Measurements from ENCODE around the gene GRIN2D.

The GRIN2D gene

DNA sequence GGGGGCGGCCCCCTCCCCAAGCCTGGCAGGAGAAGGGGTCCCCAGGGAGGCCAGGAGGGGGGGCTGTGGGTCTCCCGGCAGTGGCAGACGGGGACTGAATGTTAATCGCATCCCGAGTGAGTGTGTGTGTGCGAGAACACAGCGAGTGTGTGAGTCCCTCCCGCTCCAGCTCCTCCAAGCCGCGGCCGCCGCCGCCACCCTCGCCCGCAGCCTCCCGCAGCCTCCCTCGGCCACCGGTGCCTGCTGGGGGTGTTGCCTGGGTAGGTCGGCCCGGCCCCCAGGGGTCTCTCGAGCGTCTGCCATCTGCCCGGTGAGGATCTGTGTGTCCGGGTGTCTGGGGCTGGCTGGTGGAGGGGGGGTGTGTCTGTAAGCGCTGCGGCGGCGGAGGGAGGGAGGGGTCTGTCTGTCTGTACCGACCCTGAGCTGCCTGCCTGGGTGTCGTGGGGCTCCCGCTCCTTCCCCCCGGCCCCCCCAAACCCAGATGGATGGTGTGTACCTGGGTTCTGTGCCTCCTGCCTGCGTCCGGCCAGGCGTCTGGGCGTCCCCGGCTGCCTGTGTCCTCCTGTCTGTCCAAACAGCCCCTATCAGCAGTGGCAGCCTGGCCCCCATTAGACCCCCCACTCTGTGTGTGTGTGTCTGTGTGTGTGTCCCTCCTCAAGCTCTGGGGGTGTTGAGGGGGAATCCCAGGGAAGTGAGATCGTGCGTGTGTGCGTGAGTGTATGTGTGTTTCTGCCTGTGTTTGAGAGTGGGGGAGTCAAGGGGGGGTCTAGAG lies at the start of gene GRIN2D:
GRIN2D (plus strand) TSS at position 110 of the 772 bp plus-strand sequence. CDS start 4,725 bp downstream, outside the sequence.
- H3K4me1 Mint-ChIP-seq, result peaks cover 49% of the 10 kb centered on the region
- H3K27ac Mint-ChIP-seq, result peak within 1 kb of the TSS; percentile 46
- H3K9me3 Mint-ChIP-seq, result no peaks in the 10 kb centered on the region
- H3K27me3 Mint-ChIP-seq, result peaks cover 18% of the 10 kb centered on the region
- peaks cover under 1% of the 10 kb centered on the region for H3K36me3 Mint-ChIP-seq
- H3K4me3 Mint-ChIP-seq, result peak within 1 kb of the TSS; percentile 47

DNA sequence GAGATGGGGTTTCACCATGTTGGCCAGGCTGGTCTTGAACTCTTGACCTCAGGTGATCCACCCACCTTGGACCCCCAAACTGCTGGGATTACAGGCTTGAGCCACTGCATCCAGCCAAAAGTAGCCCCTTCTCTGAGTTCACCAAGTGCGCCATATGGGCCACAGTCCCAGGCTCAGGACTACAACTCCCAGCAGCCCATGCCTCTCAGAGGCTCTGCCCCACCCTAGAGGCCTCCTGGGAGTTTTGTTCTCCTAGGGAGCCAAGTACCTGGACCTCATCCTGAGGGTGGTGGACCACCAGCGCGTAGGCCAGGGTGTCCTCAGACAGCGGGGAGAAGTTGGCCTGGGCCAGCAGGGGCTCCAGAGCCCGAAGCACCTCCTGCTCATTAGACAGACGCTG lies 48.6 kb upstream of the GRIN2D start:
- Mint-ChIP-seq H3K27ac (no peak overlapping the region), H3K4me1 (no peaks in the 10 kb centered on the region), H3K36me3 (peaks cover 3% of the 10 kb centered on the region), H3K27me3 (no peaks in the 10 kb centered on the region), H3K4me3 (no peak overlapping the region), H3K9me3 (no peaks in the 10 kb centered on the region)

DNA sequence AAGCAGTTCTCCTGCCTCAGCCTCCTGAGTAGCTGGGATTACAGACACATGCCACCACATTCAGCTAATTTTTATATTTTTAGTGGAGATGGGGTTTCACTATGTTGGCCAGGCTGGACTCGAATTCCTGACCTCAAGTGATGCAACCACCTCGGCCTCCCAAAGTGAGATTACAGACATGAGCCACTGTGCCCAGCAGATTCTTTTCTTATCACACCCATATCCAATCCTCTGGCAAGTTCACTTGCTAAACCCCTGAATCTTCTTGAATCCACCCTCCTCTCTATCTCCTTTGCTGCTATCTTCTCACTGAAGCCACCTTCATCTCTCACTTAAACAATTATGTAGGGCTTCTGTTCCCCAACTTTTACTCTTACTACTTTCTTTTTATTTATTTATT lies 47.3 kb upstream of the GRIN2D start:
- Mint-ChIP-seq H3K27ac (no peak overlapping the region), H3K36me3 (peaks cover 3% of the 10 kb centered on the region), H3K9me3 (no peaks in the 10 kb centered on the region), H3K27me3 (no peaks in the 10 kb centered on the region), H3K4me3 (no peak overlapping the region), H3K4me1 (peaks cover 2% of the 10 kb centered on the region)

DNA sequence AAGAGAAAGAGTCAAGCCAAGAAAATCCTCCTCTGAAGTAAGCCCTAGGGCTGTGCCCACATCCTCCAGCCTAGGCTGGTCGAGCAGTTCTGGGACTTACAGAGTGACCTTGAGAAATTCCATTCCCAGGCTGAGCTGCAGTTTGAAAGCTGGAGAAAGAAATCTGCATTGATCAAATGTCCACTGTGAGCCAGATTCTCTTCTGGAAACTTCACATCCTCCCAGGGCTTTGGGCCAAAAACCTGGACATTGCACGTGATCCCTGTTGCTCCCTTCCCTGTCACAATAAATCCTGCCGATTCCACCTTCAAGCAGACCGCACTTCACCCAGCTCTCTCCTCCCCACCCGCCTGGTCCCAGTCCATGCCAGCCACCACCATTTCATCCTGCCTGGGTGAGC lies 45.4 kb upstream of the GRIN2D start:
- H3K27ac Mint-ChIP-seq, result no peak overlapping the region
- no peaks in the 10 kb centered on the region for H3K9me3 Mint-ChIP-seq
- H3K27me3 Mint-ChIP-seq, result no peaks in the 10 kb centered on the region
- H3K36me3 Mint-ChIP-seq, result peaks cover 3% of the 10 kb centered on the region
- peaks cover 4% of the 10 kb centered on the region for H3K4me1 Mint-ChIP-seq
- no peak overlapping the region for H3K4me3 Mint-ChIP-seq

DNA sequence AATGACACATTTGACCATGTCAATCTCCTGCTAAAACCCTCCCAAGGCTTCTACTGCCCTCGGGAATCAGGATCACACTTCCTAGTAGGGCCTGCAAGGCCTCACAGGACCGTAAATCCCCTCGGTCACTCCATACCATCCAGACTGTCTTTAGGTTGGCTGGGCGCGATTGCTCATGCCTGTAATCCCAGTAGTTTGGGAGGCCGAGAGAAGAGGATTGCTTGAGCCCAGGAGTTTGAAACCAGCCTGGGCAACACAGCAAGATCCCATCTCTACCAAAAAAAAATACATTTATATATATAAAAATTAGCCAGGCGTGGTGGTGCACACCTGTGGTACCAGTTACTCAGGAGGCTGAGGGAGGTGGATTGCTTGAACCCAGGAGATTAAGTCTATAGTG lies 44.7 kb upstream of the GRIN2D start:
- Mint-ChIP-seq H3K27ac (no peak overlapping the region), H3K9me3 (no peaks in the 10 kb centered on the region), H3K27me3 (no peaks in the 10 kb centered on the region), H3K4me1 (peaks cover 4% of the 10 kb centered on the region), H3K4me3 (no peak overlapping the region), H3K36me3 (no peaks in the 10 kb centered on the region)

DNA sequence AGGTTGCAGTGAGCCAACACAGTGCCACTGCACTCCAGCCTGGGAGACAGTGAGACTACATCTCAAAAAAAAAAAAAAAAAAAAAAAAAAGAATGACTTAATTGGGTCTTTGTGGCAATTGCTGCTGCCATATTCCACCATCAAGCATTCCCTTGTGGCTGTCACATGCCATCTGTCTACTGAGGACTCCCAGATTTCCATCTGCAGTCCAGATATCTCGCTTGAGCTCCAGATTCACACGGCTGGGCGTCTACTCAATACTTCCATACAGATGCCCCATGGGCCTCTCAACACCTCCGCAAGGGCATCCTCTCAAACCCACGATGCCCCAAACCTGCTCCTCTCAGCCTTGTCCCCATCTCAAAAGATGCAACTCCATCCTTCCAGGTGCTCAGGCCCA lies 42.6 kb upstream of the GRIN2D start:
- peaks cover 4% of the 10 kb centered on the region for H3K4me1 Mint-ChIP-seq
- H3K27me3 Mint-ChIP-seq, result no peaks in the 10 kb centered on the region
- no peak overlapping the region for H3K4me3 Mint-ChIP-seq
- H3K36me3 Mint-ChIP-seq, result no peaks in the 10 kb centered on the region
- H3K9me3 Mint-ChIP-seq, result no peaks in the 10 kb centered on the region
- H3K27ac Mint-ChIP-seq, result no peak overlapping the region

DNA sequence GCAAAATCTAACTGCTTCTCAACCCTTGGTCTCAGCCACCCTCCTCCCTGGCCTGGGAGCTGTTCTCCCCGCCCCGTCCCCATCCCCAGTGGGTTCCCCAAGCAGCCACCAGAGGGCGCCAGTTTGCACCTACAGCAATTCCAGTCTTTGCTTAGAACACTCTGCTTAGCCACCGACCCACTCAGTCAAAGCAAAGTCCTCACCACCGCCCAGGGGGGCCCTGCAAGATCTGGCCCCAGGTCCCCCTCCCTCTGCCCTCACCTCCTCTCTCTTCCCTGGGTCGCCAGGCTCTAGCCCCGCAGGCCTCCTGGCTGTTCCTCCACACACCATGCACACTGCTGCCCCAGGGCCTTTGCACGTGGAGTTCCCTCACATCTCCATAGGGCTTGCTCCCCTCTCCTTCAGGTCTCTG lies 42.1 kb upstream of the GRIN2D start:
- H3K36me3 Mint-ChIP-seq, result no peaks in the 10 kb centered on the region
- H3K4me3 Mint-ChIP-seq, result no peak overlapping the region
- H3K27ac Mint-ChIP-seq, result no peak overlapping the region
- no peaks in the 10 kb centered on the region for H3K9me3 Mint-ChIP-seq
- no peaks in the 10 kb centered on the region for H3K27me3 Mint-ChIP-seq
- H3K4me1 Mint-ChIP-seq, result peaks cover 4% of the 10 kb centered on the region

DNA sequence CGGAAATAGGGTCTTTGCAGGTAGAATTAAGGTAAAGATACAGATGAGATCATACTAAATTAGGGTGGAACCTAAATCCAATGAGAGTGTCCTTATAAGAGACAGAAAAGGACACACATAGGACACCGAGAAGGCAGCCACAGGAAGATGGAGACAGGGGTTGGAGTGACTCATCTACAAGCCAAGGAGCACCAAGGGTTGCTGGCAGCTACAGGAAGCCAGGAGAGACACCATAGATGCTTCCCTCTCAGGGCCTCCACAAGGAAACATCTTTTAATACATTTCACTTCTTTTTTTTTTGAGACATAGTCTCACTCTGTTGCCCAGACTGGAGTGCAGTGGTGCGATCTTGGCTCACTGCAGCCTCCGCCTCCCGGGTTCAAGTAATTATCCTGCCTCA lies 39.8 kb upstream of the GRIN2D start:
- Mint-ChIP-seq H3K27me3 (no peaks in the 10 kb centered on the region), H3K4me3 (no peak overlapping the region), H3K36me3 (peaks cover 5% of the 10 kb centered on the region), H3K4me1 (peaks cover 4% of the 10 kb centered on the region), H3K27ac (no peak overlapping the region), H3K9me3 (no peaks in the 10 kb centered on the region)

DNA sequence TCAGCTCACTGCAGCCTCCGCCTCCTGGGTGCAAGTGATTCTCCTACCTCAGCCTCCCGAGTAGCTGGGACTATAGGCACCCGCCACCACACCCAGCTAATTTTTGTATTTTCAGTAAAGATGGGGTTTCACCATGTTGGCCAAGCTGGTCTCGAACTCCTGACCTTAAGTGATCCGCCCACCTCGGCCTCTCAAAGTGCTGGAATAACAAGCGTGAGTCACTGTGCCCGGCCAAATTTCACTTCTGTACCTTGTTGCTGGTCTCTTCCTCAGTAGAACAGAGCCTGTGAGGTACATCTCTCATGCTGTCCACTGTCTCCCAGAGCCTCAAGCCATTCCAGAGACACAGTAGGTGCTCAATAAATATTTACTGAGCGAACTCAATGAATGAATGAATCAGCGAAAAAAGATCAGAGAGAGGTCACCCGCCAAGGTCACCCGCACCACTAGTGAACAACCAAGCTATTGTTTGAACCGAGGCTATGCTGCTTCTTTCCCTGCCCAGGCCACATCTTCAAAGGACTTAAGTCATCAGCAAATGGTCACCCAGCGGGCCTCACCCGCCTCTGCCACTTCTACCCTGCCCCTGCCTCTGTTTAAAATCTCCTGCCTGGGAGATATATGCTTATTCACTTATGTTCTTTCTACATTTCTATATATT lies 39.0 kb upstream of the GRIN2D start:
- Mint-ChIP-seq H3K36me3 (peaks cover 6% of the 10 kb centered on the region), H3K27me3 (no peaks in the 10 kb centered on the region), H3K4me3 (no peak overlapping the region), H3K27ac (no peak overlapping the region), H3K4me1 (peaks cover 4% of the 10 kb centered on the region), H3K9me3 (no peaks in the 10 kb centered on the region)

DNA sequence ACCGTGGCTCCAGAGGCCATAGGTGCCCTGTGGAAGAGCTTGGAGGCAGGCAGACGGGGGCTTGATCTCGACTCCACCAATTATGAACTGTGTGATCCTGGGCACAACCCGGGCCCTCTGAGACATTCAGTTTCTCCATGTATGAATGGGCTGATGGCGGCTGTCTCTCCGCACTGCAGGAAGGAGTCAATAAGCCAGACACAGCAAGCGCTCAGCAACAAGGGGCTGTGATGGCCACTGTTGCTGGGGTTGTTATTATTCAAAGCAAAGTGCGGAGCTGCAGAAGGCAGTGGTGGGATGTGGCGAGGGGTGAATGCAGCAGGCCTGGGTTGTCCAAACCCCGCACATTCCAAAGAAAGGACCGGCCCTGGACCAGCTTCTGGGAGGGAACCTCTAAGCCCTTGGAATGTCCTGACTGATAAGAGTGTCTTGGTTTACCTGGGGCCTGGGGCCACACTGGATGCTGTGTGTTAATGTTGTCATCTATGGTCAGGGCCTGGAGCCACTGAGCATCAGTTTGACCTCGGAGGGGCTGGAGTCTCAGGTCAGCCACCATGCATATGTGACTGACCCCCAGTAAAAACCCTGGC lies 38.0 kb upstream of the GRIN2D start:
- Mint-ChIP-seq H3K4me3 (no peak overlapping the region), H3K9me3 (no peaks in the 10 kb centered on the region), H3K27me3 (no peaks in the 10 kb centered on the region), H3K36me3 (peaks cover 6% of the 10 kb centered on the region), H3K4me1 (peaks cover 4% of the 10 kb centered on the region), H3K27ac (no peak overlapping the region)

DNA sequence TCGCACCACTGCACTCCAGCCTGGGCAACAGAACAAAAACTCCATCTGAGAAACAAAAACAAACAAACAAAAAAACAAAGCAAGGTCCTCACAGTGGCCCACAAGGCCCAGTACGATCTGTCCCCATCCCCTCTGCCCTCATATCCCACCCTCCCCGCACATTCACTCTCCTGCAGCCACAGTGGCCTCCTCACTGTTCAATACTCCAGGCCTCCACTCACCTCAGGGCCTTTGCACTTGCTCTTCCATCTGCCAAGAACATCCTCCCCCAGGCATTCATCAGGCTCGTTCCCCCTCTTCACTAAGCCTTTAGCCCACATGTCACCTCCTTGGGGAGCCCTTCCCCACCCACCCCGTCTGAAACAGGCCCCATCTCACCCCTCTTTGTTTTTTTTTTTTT lies 34.3 kb upstream of the GRIN2D start:
- no peak overlapping the region for H3K4me3 Mint-ChIP-seq
- no peaks in the 10 kb centered on the region for H3K9me3 Mint-ChIP-seq
- no peak overlapping the region for H3K27ac Mint-ChIP-seq
- H3K4me1 Mint-ChIP-seq, result peaks cover 6% of the 10 kb centered on the region
- peaks cover 6% of the 10 kb centered on the region for H3K36me3 Mint-ChIP-seq
- no peaks in the 10 kb centered on the region for H3K27me3 Mint-ChIP-seq

DNA sequence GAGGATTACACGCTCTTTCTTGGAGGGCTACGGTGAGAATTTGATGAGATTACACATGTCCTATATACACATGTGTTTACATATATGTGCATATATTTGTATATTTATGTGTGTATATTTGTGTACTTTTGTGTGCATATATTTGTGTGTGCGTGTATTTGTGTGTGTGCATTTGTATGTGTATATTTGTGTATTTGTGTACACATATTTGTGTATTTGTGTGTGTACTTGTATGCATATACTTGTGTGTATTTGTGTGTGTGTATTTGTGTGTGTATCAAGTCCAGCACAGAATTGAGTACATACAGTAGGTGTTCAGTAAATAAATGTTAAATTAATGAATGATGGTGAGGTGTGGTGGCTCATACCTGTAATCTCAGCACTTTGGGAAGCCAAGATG lies 31.6 kb upstream of the GRIN2D start:
- H3K4me3 Mint-ChIP-seq, result no peak overlapping the region

DNA sequence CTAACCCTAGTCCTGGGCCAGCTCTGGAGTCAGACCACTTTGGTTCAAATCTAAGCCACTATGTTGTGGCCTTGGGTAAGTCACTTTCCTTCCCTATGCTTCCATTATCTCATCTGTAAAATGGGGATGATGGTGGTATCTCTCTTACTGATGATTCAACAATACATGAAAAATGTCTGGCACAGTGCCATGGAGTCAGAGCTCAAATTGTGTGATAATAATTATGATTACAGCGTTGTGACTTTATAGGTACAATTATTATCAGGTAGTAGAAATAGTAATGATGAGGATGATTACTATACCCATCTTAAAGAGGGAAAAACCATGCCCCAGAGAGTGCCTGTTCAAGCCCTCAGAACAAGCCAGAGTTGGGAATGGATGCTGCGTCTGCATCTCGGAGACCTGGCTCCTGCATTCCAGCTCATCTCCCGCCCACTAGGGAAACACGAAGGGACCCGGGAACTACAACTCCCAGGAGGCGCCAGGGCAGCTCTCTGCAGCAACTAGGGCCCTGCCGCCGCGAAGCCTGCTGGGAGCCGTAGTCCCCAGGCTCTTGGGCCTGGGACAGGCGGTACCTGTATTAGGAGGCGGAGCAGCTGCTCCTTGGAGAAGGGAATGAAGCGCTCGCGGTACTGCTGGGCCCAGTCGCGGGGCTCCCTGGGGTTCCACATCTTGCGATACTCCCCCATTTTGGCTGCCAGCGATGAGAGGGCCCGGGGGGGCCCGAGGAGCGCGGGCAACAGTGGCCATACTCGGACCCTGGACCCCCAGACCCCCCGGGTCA lies 30.6 kb upstream of the GRIN2D start:
- no peaks in the 10 kb centered on the region for H3K27me3 Mint-ChIP-seq
- peak overlapping the region; percentile 96 for H3K4me3 Mint-ChIP-seq
- peaks cover 5% of the 10 kb centered on the region for H3K36me3 Mint-ChIP-seq
- peaks cover 6% of the 10 kb centered on the region for H3K4me1 Mint-ChIP-seq
- H3K9me3 Mint-ChIP-seq, result no peaks in the 10 kb centered on the region
- no peak overlapping the region for H3K27ac Mint-ChIP-seq

More for the DNA sequence above, 31.6 kb upstream of the GRIN2D start:
- Mint-ChIP-seq H3K9me3 (no peaks in the 10 kb centered on the region), H3K4me1 (peaks cover 6% of the 10 kb centered on the region), H3K36me3 (peaks cover 6% of the 10 kb centered on the region), H3K27ac (no peak overlapping the region), H3K27me3 (no peaks in the 10 kb centered on the region)

DNA sequence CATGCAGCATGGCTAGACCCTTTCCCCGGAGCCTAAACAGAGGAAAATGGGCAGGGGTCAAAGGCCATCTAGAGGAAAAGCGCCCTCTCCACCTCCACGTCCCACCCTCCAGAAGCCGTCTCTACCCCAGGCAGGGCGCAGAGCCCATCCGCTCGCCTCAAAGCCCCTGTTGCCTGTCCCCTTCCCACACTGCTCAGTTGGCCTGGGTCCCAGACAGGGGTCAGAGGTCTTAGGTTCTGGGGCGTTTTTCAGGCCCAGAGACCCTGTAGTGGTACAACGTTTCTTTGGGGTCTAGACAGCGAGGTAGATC lies 30.0 kb upstream of the GRIN2D start:
- no peaks in the 10 kb centered on the region for H3K9me3 Mint-ChIP-seq
- H3K4me3 Mint-ChIP-seq, result peak overlapping the region; percentile 96
- H3K36me3 Mint-ChIP-seq, result peaks cover 4% of the 10 kb centered on the region
- no peaks in the 10 kb centered on the region for H3K27me3 Mint-ChIP-seq
- peaks cover 6% of the 10 kb centered on the region for H3K4me1 Mint-ChIP-seq
- H3K27ac Mint-ChIP-seq, result peak overlapping the region; percentile 93

DNA sequence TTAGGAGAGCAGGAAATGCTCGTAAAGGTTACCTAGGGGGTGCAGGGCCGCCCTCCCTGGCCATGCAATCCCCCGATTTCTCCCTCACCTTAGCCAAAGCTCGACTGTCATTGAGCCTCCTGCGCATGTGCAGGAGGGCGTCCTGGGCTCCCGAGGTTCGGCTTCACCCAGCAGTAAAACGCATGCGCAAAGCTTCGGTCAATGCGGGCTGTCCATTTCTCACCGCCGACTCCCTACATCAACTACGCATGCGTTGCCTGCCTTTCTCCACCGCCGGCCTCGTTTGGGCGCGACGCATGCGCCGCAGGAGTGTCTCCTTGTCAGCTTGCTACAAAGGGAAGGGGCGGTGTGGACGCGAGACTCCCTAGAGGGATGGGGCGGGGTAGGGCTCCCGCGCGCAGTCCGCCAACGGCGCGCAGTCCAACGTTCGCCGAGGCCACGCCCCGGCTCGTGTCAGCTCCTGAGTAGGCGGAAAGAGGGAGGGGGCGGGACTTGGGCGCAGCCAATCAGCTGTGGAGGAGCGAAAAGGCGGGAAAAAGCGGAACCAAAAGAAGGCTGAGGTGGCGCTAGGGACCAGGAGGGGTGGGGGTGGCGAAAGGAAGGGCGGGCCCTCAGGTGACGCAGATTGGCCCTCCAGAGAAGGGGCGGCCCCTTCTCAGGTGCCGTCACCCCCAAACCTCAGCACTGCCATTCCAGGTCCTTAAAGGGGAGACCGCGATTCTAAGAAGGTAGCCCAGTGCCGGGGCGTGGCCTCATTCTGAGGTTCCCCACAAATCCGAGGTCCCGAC lies 29.5 kb upstream of the GRIN2D start, which contains the start of the genes SYNGR4 and TMEM143:
SYNGR4 (plus strand) TSS at position 558 of the 788 bp plus-strand sequence. CDS start 1,476 bp downstream, outside the sequence.
TMEM143 (minus strand) TSS at position 131 of the 788 bp plus-strand sequence; CDS start at position 111, 20 bp downstream.
- peaks cover 6% of the 10 kb centered on the region for H3K4me1 Mint-ChIP-seq
- peaks cover 2% of the 10 kb centered on the region for H3K36me3 Mint-ChIP-seq
- H3K27me3 Mint-ChIP-seq, result no peaks in the 10 kb centered on the region
- no peaks in the 10 kb centered on the region for H3K9me3 Mint-ChIP-seq
- peak within 1 kb of the TSS; percentile 93 for H3K27ac Mint-ChIP-seq
- H3K4me3 Mint-ChIP-seq, result peak within 1 kb of the TSS; percentile 96

All from activated naive CD4-positive, alpha-beta T cell treated with anti-CD3 and anti-CD28 coated beads, Interleukin-2, amount 50 U/mL, for 24 hours (primary cell).